H1 (cell line): Measurements from ENCODE around the gene FBXO41. TPM values are rescaled to one million over a fixed set of nuclear protein-coding genes. Genes with fewer than 3 reads are reported as not detected.

Experiments used
- CTCF ChIA-PET: fragments of 300-600 bp; sonication (Branson Sonifier 250); formaldehyde crosslinking; loops from one replicate; lab custom pipeline; 2021; ENCODE audit not compliant: partially characterized antibody; lab: Charles Lee
- POLR2A ChIA-PET: fragments of 300-600 bp; sonication (Branson Sonifier 250); formaldehyde crosslinking; loops from one replicate; lab custom pipeline; 2021; ENCODE audit warnings: inconsistent platforms; ENCODE audit not compliant: partially characterized antibody; lab: Charles Lee
- DNase-seq, 2 experiments: peaks; one replicate each; pipeline versions ENCODE4 v3.0.0 to v3.0.0-alpha.2; 2010 to 2022; ENCODE audit warnings: low spot score in 2 of 2, low read depth in 1 of 2, mixed read lengths in 1 of 2
- FAIRE-seq: peaks from 2 replicates; lab custom pipeline; 2011; peaks lifted over from hg19 to GRCh38; lab: Jason Lieb, UNC
- H2AFZ ChIP-seq: 2 replicates; pipeline ENCODE4 v1.8.1; 2012; ENCODE audit warnings: low read length, inconsistent platforms
- H2AK5ac ChIP-seq: 2 replicates; pipeline ENCODE4 v1.6.1; 2013; ENCODE audit warnings: low read depth, low read length
- H2BK120ac ChIP-seq: replicated peaks from 2 replicates; pipeline ENCODE3; 2013; ENCODE audit warnings: low read depth, low read length, inconsistent platforms
- H2BK12ac ChIP-seq: 2 replicates; pipeline ENCODE4 v1.6.1; 2013; ENCODE audit warnings: low read depth, low read length
- H2BK15ac ChIP-seq: 2 replicates; pipeline ENCODE4 v1.6.1; 2013; ENCODE audit warnings: low read length
- H2BK20ac ChIP-seq: 2 replicates; pipeline ENCODE4 v1.6.1; 2013; ENCODE audit warnings: low read length
- H2BK5ac ChIP-seq: 2 replicates; pipeline ENCODE4 v1.6.1; 2013; ENCODE audit warnings: low read depth, low read length
- H3K14ac ChIP-seq: 2 replicates; pipeline ENCODE4 v1.6.1; 2013; ENCODE audit warnings: inconsistent platforms; ENCODE audit not compliant: insufficient read length
- H3K18ac ChIP-seq: 2 replicates; pipeline ENCODE4 v1.6.1; 2013; ENCODE audit warnings: low read length; ENCODE audit errors: extremely low read depth
- H3K23ac ChIP-seq: 2 replicates; pipeline ENCODE4 v1.6.1; 2013; ENCODE audit warnings: inconsistent platforms; ENCODE audit not compliant: insufficient read length
- H3K23me2 ChIP-seq: 2 replicates; pipeline ENCODE4 v1.6.1; 2013; ENCODE audit warnings: low read depth, low read length
- H3K27ac ChIP-seq: 2 replicates; pipeline ENCODE4 v1.6.1; 2011; ENCODE audit warnings: low read depth, low read length, inconsistent platforms
- H3K27me3 ChIP-seq, 4 experiments: replicated peaks in 1 of 4; 1 replicate in 1 of 4; 2 replicates in 3 of 4; pipeline versions ENCODE4 v1.6.1 to v1.8.1; 2011 to 2013; ENCODE audit warnings: low read length in 3 of 4, mild to moderate bottlenecking in 3 of 4, inconsistent platforms in 2 of 4, mixed read lengths in 2 of 4, moderate library complexity in 1 of 4; ENCODE audit not compliant: control insufficient read depth in 3 of 4, insufficient read depth in 3 of 4; ENCODE audit errors: extremely low read depth in 1 of 4
- H3K36me3 ChIP-seq, 4 experiments: 2 replicates each; pipeline versions ENCODE4 v1.6.1 to v1.8.1; 2011 to 2013; ENCODE audit warnings: mild to moderate bottlenecking in 4 of 4, low read length in 3 of 4, moderate library complexity in 2 of 4, control low read depth in 1 of 4, inconsistent platforms in 1 of 4; ENCODE audit not compliant: insufficient read depth in 4 of 4, control insufficient read depth in 2 of 4
- H3K4ac ChIP-seq: replicated peaks from 2 replicates; pipeline ENCODE3; 2013; ENCODE audit warnings: low read length, low read depth, mixed read lengths, inconsistent platforms; ENCODE audit not compliant: insufficient read length
- H3K4me1 ChIP-seq, 4 experiments: replicated peaks in 1 of 4; 1 replicate in 1 of 4; 2 replicates in 3 of 4; pipeline versions ENCODE4 v1.6.1 to v1.8.1; 2011 to 2013; ENCODE audit warnings: low read length in 3 of 4, inconsistent platforms in 2 of 4, mixed read lengths in 1 of 4; ENCODE audit not compliant: insufficient read depth in 4 of 4, control insufficient read depth in 3 of 4
- H3K4me2 ChIP-seq, 2 experiments: 2 replicates each; pipeline versions ENCODE4 v1.6.1 to v1.8.1; 2011 to 2013; ENCODE audit warnings: low read depth in 2 of 2, low read length in 2 of 2, control low read depth in 1 of 2, inconsistent platforms in 1 of 2, mild to moderate bottlenecking in 1 of 2; ENCODE audit not compliant: insufficient read depth in 1 of 2
- H3K4me3 ChIP-seq, 4 experiments: fragments of 200-600, 300-600 bp in 1 of 4; sonication (generic), shearing (Covaris generic), sonication (Bioruptor Twin) in 1 of 4; 2 replicates each; pipeline versions ENCODE4 v1.5.1 to v1.8.1; 2011 to 2016; ENCODE audit warnings: low read length in 4 of 4, low read depth in 3 of 4, control low read depth in 2 of 4, inconsistent platforms in 2 of 4, mild to moderate bottlenecking in 2 of 4, mixed read lengths in 1 of 4, moderate library complexity in 1 of 4; ENCODE audit not compliant: insufficient read depth in 2 of 4; ENCODE audit errors: extremely low read depth in 1 of 4
- H3K56ac ChIP-seq: replicated peaks from 2 replicates; pipeline ENCODE3; 2013; ENCODE audit warnings: low read depth, mild to moderate bottlenecking, mixed read lengths, low read length, inconsistent platforms; ENCODE audit not compliant: insufficient read length
- H3K79me1 ChIP-seq: 2 replicates; pipeline ENCODE4 v1.6.1; 2013; ENCODE audit warnings: low read depth, low read length, control low read depth
- H3K79me2 ChIP-seq, 2 experiments: 2 replicates each; pipeline versions ENCODE4 v1.6.1 to v1.8.1; 2012 to 2013; ENCODE audit warnings: low read length in 2 of 2, mild to moderate bottlenecking in 2 of 2, inconsistent platforms in 1 of 2; ENCODE audit not compliant: insufficient read depth in 2 of 2, control insufficient read depth in 1 of 2
- H3K9ac ChIP-seq, 4 experiments: replicated peaks in 1 of 4; 1 replicate in 1 of 4; 2 replicates in 3 of 4; pipeline versions ENCODE4 v1.6.1 to v1.8.1; 2011 to 2013; ENCODE audit warnings: low read depth in 3 of 4, low read length in 3 of 4, control low read depth in 2 of 4, mild to moderate bottlenecking in 2 of 4, moderate library complexity in 2 of 4, inconsistent platforms in 1 of 4; ENCODE audit errors: extremely low read depth in 1 of 4
- H3K9me3 ChIP-seq, 2 experiments: 2 replicates each; pipeline versions ENCODE4 v1.6.1 to v1.8.1; 2012 to 2013; ENCODE audit warnings: mild to moderate bottlenecking in 2 of 2, moderate library complexity in 2 of 2, control low read depth in 1 of 2, inconsistent platforms in 1 of 2, low read depth in 1 of 2, low read length in 1 of 2, mixed read lengths in 1 of 2; ENCODE audit not compliant: insufficient read depth in 2 of 2
- H4K20me1 ChIP-seq, 2 experiments: replicated peaks in 1 of 2; 2 replicates each; pipeline versions ENCODE3 to v1.8.1; 2011 to 2013; ENCODE audit warnings: inconsistent platforms in 2 of 2, low read length in 2 of 2, mild to moderate bottlenecking in 1 of 2; ENCODE audit not compliant: insufficient read depth in 2 of 2, control insufficient read depth in 1 of 2
- H4K5ac ChIP-seq: 2 replicates; pipeline ENCODE4 v1.6.1; 2013; ENCODE audit warnings: low read length, low read depth, mixed read lengths, inconsistent platforms; ENCODE audit not compliant: insufficient read length
- H4K8ac ChIP-seq: 2 replicates; pipeline ENCODE4 v1.8.0; 2013; ENCODE audit warnings: mild to moderate bottlenecking, moderate library complexity, low read length, inconsistent platforms; ENCODE audit not compliant: insufficient read depth; ENCODE audit errors: extremely low read depth
- H4K91ac ChIP-seq: replicated peaks from 2 replicates; pipeline ENCODE3; 2013; ENCODE audit warnings: low read length, mixed read lengths, inconsistent platforms; ENCODE audit not compliant: insufficient read length
- POLR2A ChIP-seq, 2 experiments: IDR thresholded peaks; 1 replicate in 1 of 2; 2 replicates in 1 of 2; pipeline ENCODE4 v1.6.1; 2011; ENCODE audit warnings: low read depth in 2 of 2, low read length in 2 of 2, mild to moderate bottlenecking in 2 of 2; ENCODE audit errors: control extremely low read depth in 1 of 2
- POLR2AphosphoS5 ChIP-seq: IDR thresholded peaks from 2 replicates; pipeline ENCODE4 v1.6.1; 2011; ENCODE audit warnings: low read depth, low read length
- YY1 ChIP-seq: IDR thresholded peaks from 2 replicates; pipeline ENCODE4 v1.6.1; 2011; ENCODE audit warnings: low read depth, mild to moderate bottlenecking, low read length
- WGBS, 2 experiments: shearing (Covaris generic) in 1 of 2; methylation state at CpG; one replicate each; pipeline versions ENCODE4 v1.1.6 to v1.1.7; 2013 to 2015; ENCODE audit warnings: low lambda C conversion rate in 2 of 2, mixed read lengths in 2 of 2, inconsistent platforms in 1 of 2, low coverage in 1 of 2, missing lambda C conversion rate in 1 of 2; ENCODE audit not compliant: insufficient replicate concordance in 2 of 2, insufficient coverage in 1 of 2, insufficient read length in 1 of 2; ENCODE audit errors: extremely low coverage in 1 of 2, missing lambda C conversion rate in 1 of 2; 5-methylcytosine and 5-hydroxymethylcytosine counted together
- polyA plus RNA-seq, 7 experiments: library from polyadenylated mRNA; depleted of rRNA in 3 of 7; stranded (reverse) in 5 of 7; unstranded in 2 of 7; fragments of >200 nt in 5 of 7; fragments of 200-250 nt in 2 of 7; gene quantifications; 1 replicate in 5 of 7; 2 replicates in 1 of 7; 4 replicates in 1 of 7; pipeline versions ENCODE4 v1.2.1 to v1.2.3, GENCODE V29; 2011 to 2013; ENCODE audit warnings: missing spikeins in 2 of 7, mixed read lengths in 2 of 7
- total RNA-seq: library from RNA; stranded (reverse); fragmentation: NEBNext Ultra II Directional; extraction: Animal tissue kit (Norgen Biotek cat#: 25700); gene quantifications from 2 replicates; pipeline ENCODE4 v1.2.1, GENCODE V29; 2021

FBXO41 gene
- total and polyA plus RNA-seq, 2 of the 8 experiments (the other 6 are each of a cell fraction or from before 2014, with no cell fraction given), result 11.2 to 14.3 TPM

GRCh38 chr2:73255007-73255644, 29.2 kb downstream of the FBXO41 start:
- no peak overlapping the region for H2AK5ac ChIP-seq
- no peak overlapping the region for H2BK120ac ChIP-seq
- H2BK5ac ChIP-seq, result no peak overlapping the region
- H3K4me1 ChIP-seq, result peaks cover 0 to 7% (median 1%) of the 10 kb centered on the region in 4 experiments; a peak in 2 of 7 replicates
- peaks cover 15 to 20% of the 10 kb centered on the region in 2 experiments for H4K20me1 ChIP-seq
- no peaks in the 10 kb centered on the region for H3K27me3 ChIP-seq
- H3K36me3 ChIP-seq, result peaks cover 23 to 55% (median 34%) of the 10 kb centered on the region in 4 experiments; a peak in 7 of 8 replicates
- CTCF ChIA-PET, result interaction anchor here (1.7 to 7.0 kb wide), 5 partner anchors 10 to 78 kb away, joined by 3 to 51 read pairs (median 7); partner anchors contain the start of genes CCT7, NOTO and PRADC1
- no peak overlapping the region for H3K18ac ChIP-seq
- H3K4me2 ChIP-seq, result no peak overlapping the region
- no peak overlapping the region for H2AFZ ChIP-seq
- no peaks in the 10 kb centered on the region for H3K79me1 ChIP-seq
- peak in 1 of 2 experiments; percentile 54 for DNase-seq
- no peak overlapping the region for H3K27ac ChIP-seq
- no peak overlapping the region for H4K8ac ChIP-seq
- no peak for FAIRE-seq
- no peak overlapping the region for H3K56ac ChIP-seq
- H3K4me3 ChIP-seq, result no peak overlapping the region
- 80% methylated on average over 4 of the region's 4 CpGs; no CpG with 5 or more reads in 1 of the 2 experiments for WGBS, 2 experiments
- H2BK20ac ChIP-seq, result no peak overlapping the region
- no peak overlapping the region for H3K4ac ChIP-seq
- H3K23me2 ChIP-seq, result no peaks in the 10 kb centered on the region
- H3K23ac ChIP-seq, result no peak overlapping the region
- H4K91ac ChIP-seq, result no peak overlapping the region
- no peak overlapping the region for H2BK15ac ChIP-seq
- no peaks in the 10 kb centered on the region for H3K79me2 ChIP-seq
- no peak overlapping the region for H3K14ac ChIP-seq
- POLR2A ChIA-PET, result interaction anchor here (0.9 to 6.5 kb wide), 8 partner anchors 11 to 35 kb away, joined by 3 to 105 read pairs (median 8); partner anchors contain the start of genes CCT7 and PRADC1
- TF ChIP-seq POLR2AphosphoS5, result 0 out of 2 replicates have a peak, but pooled peaks have one; percentile 66
- TF ChIP-seq POLR2A (IDR thresholded peaks at IDR 0.05; ENCODE audit: control extremely low read depth in 1 of 2, low read depth in 2 of 2, low read length in 2 of 2), result peak; percentile 24 to 53; a peak in 2 of 3 replicates
- TF ChIP-seq YY1, result no peak
- H3K9ac ChIP-seq, result peak overlapping the region in 1 of 4 experiments; percentile 40; a peak in 1 of 7 replicates
- no peaks in the 10 kb centered on the region for H3K9me3 ChIP-seq
- no peak overlapping the region for H2BK12ac ChIP-seq
- no peak overlapping the region for H4K5ac ChIP-seq
